Kidney epithelial cell (primary cell): ENCODE measurements around the gene ZNF791. TPM values are rescaled to one million over a fixed set of nuclear protein-coding genes. Genes with fewer than 3 reads are reported as not detected.
A peak's percentile ranks its signal among the peaks of the same experiment; 100 is the strongest.

Experiments
- DNase-seq: peaks from one replicate; pipeline ENCODE4 v3.0.0-alpha.2; 2010; ENCODE audit warnings: low read depth
- H3K27me3 ChIP-seq: 2 replicates; pipeline ENCODE4 v1.6.0; 2011; ENCODE audit warnings: low read length; ENCODE audit not compliant: control insufficient read depth, insufficient read depth
- H3K36me3 ChIP-seq: 2 replicates; pipeline ENCODE4 v1.5.1; 2011; ENCODE audit warnings: low read length; ENCODE audit not compliant: control insufficient read depth, insufficient read depth
- H3K4me3 ChIP-seq: 2 replicates; pipeline ENCODE4 v1.5.1; 2011; ENCODE audit warnings: low read depth, mild to moderate bottlenecking, control low read depth, low read length
- CTCF ChIP-seq: IDR thresholded peaks from 2 replicates; pipeline ENCODE4 v1.5.1; 2011; ENCODE audit warnings: mild to moderate bottlenecking, moderate library complexity, low read length, control low read depth, inconsistent platforms; ENCODE audit not compliant: insufficient read depth, poor library complexity, severe bottlenecking
- total RNA-seq: library from RNA; depleted of rRNA; stranded (reverse); fragments of >200 nt; gene quantifications from 2 replicates; pipeline ENCODE4 v1.2.3, GENCODE V29; 2015

Gene ZNF791
- total RNA-seq, 1 donor from 2014 or later: 11.0 TPM

DNA sequence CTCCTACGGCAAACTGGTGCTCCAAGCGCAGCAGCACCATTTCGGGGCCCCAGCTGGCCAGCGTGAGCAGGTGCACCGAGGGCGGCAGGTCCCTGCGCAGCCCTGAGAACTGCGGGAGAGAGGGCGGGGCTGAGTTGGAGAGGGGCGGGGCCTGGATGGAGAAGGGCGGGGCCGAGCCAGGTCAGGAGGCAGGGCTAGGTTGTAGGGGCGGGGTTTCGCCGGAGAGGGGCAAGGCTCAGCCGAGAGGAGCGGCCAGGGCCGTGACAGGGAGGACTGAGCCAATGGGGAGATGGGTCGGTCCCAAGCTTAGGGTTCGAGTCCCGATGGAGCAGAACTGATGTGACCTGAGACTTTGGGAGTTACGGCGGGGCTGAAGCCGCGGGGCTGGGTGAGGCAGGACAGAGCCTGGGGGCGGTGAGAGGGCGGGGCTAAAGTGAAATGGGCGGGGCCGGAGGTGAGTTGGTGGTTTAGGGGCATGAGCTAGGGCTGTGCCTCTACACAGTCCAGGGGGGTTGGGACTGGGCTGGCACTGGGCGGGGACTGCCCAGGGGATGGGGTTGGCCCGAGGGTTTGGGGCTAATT lies 36.9 kb downstream of the ZNF791 start:
- no peak for DNase-seq
- no peak for TF ChIP-seq CTCF
- Histone ChIP-seq H3K36me3 (no peaks in the 10 kb centered on the region), H3K4me3 (peak overlapping the region; percentile 22), H3K27me3 (no peaks in the 10 kb centered on the region)

GRCh38 chr19:12648088-12648487 lies 37.4 kb downstream of the ZNF791 start:
- no peaks in the 10 kb centered on the region for H3K36me3 ChIP-seq
- no peaks in the 10 kb centered on the region for H3K27me3 ChIP-seq
- no peak for DNase-seq
- peak; percentile 44 for TF ChIP-seq CTCF
- peak overlapping the region; percentile 22 for H3K4me3 ChIP-seq

- DNase-seq: no peak
- no peak overlapping the region for H3K4me3 ChIP-seq
- no peak for TF ChIP-seq CTCF
Measured at GRCh38 chr19:12649941-12650340, 39.2 kb downstream of the ZNF791 start.

GRCh38 chr19:12652219-12652618 lies 41.5 kb downstream of the ZNF791 start:
- H3K4me3 ChIP-seq: no peak overlapping the region
- no peaks in the 10 kb centered on the region for H3K36me3 ChIP-seq
- no peak for DNase-seq
- H3K27me3 ChIP-seq: no peaks in the 10 kb centered on the region
- TF ChIP-seq CTCF: no peak

More at GRCh38 chr19:12649941-12650340, 39.2 kb downstream of the ZNF791 start:
- no peaks in the 10 kb centered on the region for H3K27me3 ChIP-seq
- no peaks in the 10 kb centered on the region for H3K36me3 ChIP-seq

- no peak for TF ChIP-seq CTCF
- H3K36me3 ChIP-seq: no peaks in the 10 kb centered on the region
- no peak for DNase-seq
Measured at GRCh38 chr19:12655546-12655945, 44.8 kb downstream of the ZNF791 start.

GRCh38 chr19:12656899-12657571 lies 46.3 kb downstream of the ZNF791 start:
- no peak for TF ChIP-seq CTCF
- H3K36me3 ChIP-seq: no peaks in the 10 kb centered on the region
- no peak for DNase-seq

More at GRCh38 chr19:12655546-12655945, 44.8 kb downstream of the ZNF791 start:
- Histone ChIP-seq H3K27me3 (no peaks in the 10 kb centered on the region), H3K4me3 (no peak overlapping the region)

More at GRCh38 chr19:12656899-12657571, 46.3 kb downstream of the ZNF791 start:
- Histone ChIP-seq H3K27me3 (no peaks in the 10 kb centered on the region), H3K4me3 (no peak overlapping the region)
